HCT116 (cell line): ENCODE data around the gene COL10A1. TPM values are rescaled to one million over a fixed set of nuclear protein-coding genes. Genes with fewer than 3 reads are reported as not detected.

Experiments
- ATAC-seq: fragments of 200-7000 bp; cut with Tn5 transposase; 2 replicates; pipeline ENCODE4 v1.9.1; 2020; ENCODE audit warnings: mild to moderate bottlenecking, moderate library complexity
- BruUV-seq: library from RNA; stranded (reverse); fragments of 400-500 nt; replicated peaks from 2 replicates; lab custom pipeline; 2021; lab: Mats Ljungman, UMichigan
- CTCF ChIA-PET: fragments of 300-600 bp; sonication (Branson Sonifier 250); formaldehyde crosslinking; loops from one replicate; lab custom pipeline; 2021; ENCODE audit warnings: antibody characterized with exemption; lab: Charles Lee
- POLR2A ChIA-PET: fragments of 300-600, 350-600 bp; sonication (Branson Sonifier 250); formaldehyde crosslinking; loops from one replicate; lab custom pipeline; 2021; ENCODE audit warnings: antibody characterized with exemption; lab: Charles Lee
- RAD21 ChIA-PET, 2 experiments: fragments of 300-600 bp; sonication (Branson Sonifier 250); formaldehyde crosslinking; loops; one replicate each; lab custom pipeline; 2023; ENCODE audit warnings: low total read pairs in 2 of 2; ENCODE audit not compliant: uncharacterized antibody in 2 of 2, unreplicated experiment in 2 of 2, low non-redundant PET in 1 of 2; lab: Charles Lee
- DNase-seq: peaks from one replicate; pipeline ENCODE4 v3.0.0-alpha.2; 2010; ENCODE audit warnings: low read depth, low spot score
- H2AFZ ChIP-seq: fragments of 200-600 bp; shearing (Covaris generic), sonication (generic); 2 replicates; pipeline ENCODE4 v1.6.1; 2017; ENCODE audit warnings: low read depth, mixed run types, mixed read lengths, antibody characterized with exemption, low read length; ENCODE audit not compliant: poor library complexity, severe bottlenecking
- H3K27ac ChIP-seq: 2 replicates; pipeline ENCODE4 v1.5.1; 2012; ENCODE audit warnings: low read depth, low read length
- H3K27me3 ChIP-seq: fragments of 200-600 bp; sonication (generic); 2 replicates; pipeline ENCODE4 v1.6.1; 2016; ENCODE audit warnings: mixed run types, low read length, mixed read lengths; ENCODE audit not compliant: insufficient read depth
- H3K36me3 ChIP-seq, 2 experiments: fragments of 200-500 bp in 1 of 2; fragments of 200-600 bp in 1 of 2; sonication (Bioruptor generic) in 1 of 2; sonication (generic) in 1 of 2; 2 replicates each; pipeline versions ENCODE4 v1.5.1 to v1.6.1; 2014 to 2016; ENCODE audit warnings: low read length in 2 of 2, inconsistent platforms in 1 of 2, mixed read lengths in 1 of 2, mixed run types in 1 of 2; ENCODE audit not compliant: insufficient read depth in 2 of 2, control insufficient read depth in 1 of 2
- H3K4me1 ChIP-seq, 2 experiments: fragments of 200-600 bp in 1 of 2; sonication (generic) in 1 of 2; 2 replicates each; pipeline versions ENCODE4 v1.5.1 to v1.6.1; 2012 to 2017; ENCODE audit warnings: low read length in 2 of 2, inconsistent platforms in 1 of 2, mild to moderate bottlenecking in 1 of 2, mixed read lengths in 1 of 2, mixed run types in 1 of 2, moderate library complexity in 1 of 2; ENCODE audit not compliant: insufficient read depth in 2 of 2, control insufficient read depth in 1 of 2
- H3K4me2 ChIP-seq: fragments of 200-600 bp; sonication (generic); 2 replicates; pipeline ENCODE4 v1.6.1; 2017; ENCODE audit warnings: mixed run types, low read length, mixed read lengths
- H3K4me3 ChIP-seq, 2 experiments: fragments of 200-600 bp in 1 of 2; sonication (generic) in 1 of 2; replicated peaks in 1 of 2; 2 replicates each; pipeline ENCODE4 v1.5.1; 2011 to 2016; ENCODE audit warnings: low read length in 2 of 2, control low read depth in 1 of 2, low read depth in 1 of 2, mild to moderate bottlenecking in 1 of 2, mixed read lengths in 1 of 2, mixed run types in 1 of 2
- H3K79me2 ChIP-seq: fragments of 200-600 bp; sonication (generic); 2 replicates; pipeline ENCODE4 v1.6.1; 2017; ENCODE audit warnings: mild to moderate bottlenecking, mixed run types, low read length, moderate library complexity, mixed read lengths; ENCODE audit not compliant: insufficient read depth
- H3K9ac ChIP-seq: fragments of 200-600 bp; sonication (generic); 2 replicates; pipeline ENCODE4 v1.6.1; 2016; ENCODE audit warnings: low read length, mixed read lengths
- H3K9me2 ChIP-seq: fragments of 200-600 bp; sonication (generic), shearing (Covaris generic); 2 replicates; pipeline ENCODE4 v1.6.1; 2017; ENCODE audit warnings: mixed run types, mild to moderate bottlenecking, moderate library complexity; ENCODE audit not compliant: insufficient read depth
- H3K9me3 ChIP-seq, 2 experiments: fragments of 200-500 bp in 1 of 2; fragments of 200-600 bp in 1 of 2; sonication (Bioruptor generic) in 1 of 2; sonication (generic) in 1 of 2; 2 replicates each; pipeline ENCODE4 v1.6.1; 2014 to 2017; ENCODE audit warnings: low read length in 2 of 2, mixed read lengths in 2 of 2, inconsistent platforms in 1 of 2, low read depth in 1 of 2, mild to moderate bottlenecking in 1 of 2, mixed run types in 1 of 2, moderate library complexity in 1 of 2; ENCODE audit not compliant: control insufficient read depth in 1 of 2, insufficient read depth in 1 of 2
- H4K20me1 ChIP-seq: fragments of 200-600 bp; sonication (generic), shearing (Covaris generic); 2 replicates; pipeline ENCODE4 v1.6.1; 2017; ENCODE audit warnings: mixed run types, mild to moderate bottlenecking, moderate library complexity; ENCODE audit not compliant: insufficient read depth
- CEBPB ChIP-seq: IDR thresholded peaks from 2 replicates; pipeline ENCODE4 v1.6.1; 2012; ENCODE audit warnings: low read depth
- POLR2AphosphoS5 ChIP-seq: IDR thresholded peaks from 2 replicates; pipeline ENCODE4 v1.6.1; 2011; ENCODE audit warnings: mild to moderate bottlenecking, low read depth, low read length, moderate library complexity
- REST ChIP-seq: IDR thresholded peaks from 2 replicates; pipeline ENCODE4 v1.6.1; 2012; ENCODE audit warnings: low read depth
- ZBTB33 ChIP-seq: IDR thresholded peaks from 2 replicates; pipeline ENCODE4 v1.6.1; 2011; ENCODE audit warnings: mild to moderate bottlenecking, low read length, moderate library complexity; ENCODE audit not compliant: insufficient replicate concordance; ENCODE audit errors: extremely low read depth
- intact Hi-C: fragments of 100-400 bp; cut with micrococcal nuclease; formaldehyde crosslinking; loops from 2 replicates; pipeline ENCODE4 v1.10.0; 2022
- total RNA-seq: library from RNA; stranded (reverse); gene quantifications from one replicate; pipeline ENCODE4 v1.2.1, GENCODE V29; 2021; ENCODE audit not compliant: unreplicated experiment

The COL10A1 gene
- total RNA-seq, 1 experiment from 2014 or later: not detected

- Histone ChIP-seq H3K4me2 (no peak overlapping the region), H3K27ac (no peak overlapping the region), H4K20me1 (no peaks in the 10 kb centered on the region), H3K36me3 (no peaks in the 10 kb centered on the region), H3K9ac (no peak overlapping the region), H3K4me3 (no peak overlapping the region), H3K27me3 (no peaks in the 10 kb centered on the region), H3K4me1 (peaks cover 12 to 24% of the 10 kb centered on the region in 2 experiments), H2AFZ (no peak overlapping the region), H3K9me2 (no peaks in the 10 kb centered on the region), H3K79me2 (no peaks in the 10 kb centered on the region), H3K9me3 (no peaks in the 10 kb centered on the region)
- ChIA-PET RAD21 (no interaction called here), CTCF (interaction anchor here (2.1 kb wide), 1 partner anchor 9 kb away, joined by 11 read pairs; the partner anchor contains the start of gene FRK), POLR2A (interaction anchor here (1.6 kb wide), 1 partner anchor 9 kb away, joined by 3 read pairs; the partner anchor contains the start of gene FRK)
- ATAC-seq (no peak), DNase-seq (no peak)
- TF ChIP-seq POLR2AphosphoS5 (no peak), CEBPB (no peak), ZBTB33 (no peak), REST (no peak)
- intact Hi-C loops: no loop called here
- no TSS peak for BruUV-seq
Measured at GRCh38 chr6:116070101-116070500, 55.8 kb downstream of the COL10A1 start.

Other genes with a start within 250 kb of the COL10A1 start
- 3.7 TPM for gene FRK, start 65.2 kb downstream of the COL10A1 start, total RNA-seq
- 63.7 TPM for gene NT5DC1, start 25.3 kb downstream of the COL10A1 start, total RNA-seq
- gene TSPYL4, start 127.9 kb upstream of the COL10A1 start, total RNA-seq: 5.4 TPM
- 70.3 TPM for gene TSPYL1, start 153.8 kb upstream of the COL10A1 start, total RNA-seq
- gene DSE, start 244.8 kb upstream of the COL10A1 start, total RNA-seq: 38.5 TPM